GM21381 (cell line): Measurements from ENCODE around the gene MSI2.
"Not testable (repeated sequence)": the region's sequence is repeated elsewhere in the genome, so short reads cannot be mapped to it uniquely, and the experiment has no call there.

Source experiments
- ATAC-seq: cut with Tn5 transposase; IDR thresholded peaks from one replicate; pipeline ENCODE4 v1.9.1; 2021; ENCODE audit warnings: mild to moderate bottlenecking, moderate library complexity; ENCODE audit not compliant: unreplicated experiment

Gene MSI2

GRCh38 chr17:57288773-57289121, 32.4 kb downstream of the MSI2 start:
- ATAC-seq, result no peak

DNA sequence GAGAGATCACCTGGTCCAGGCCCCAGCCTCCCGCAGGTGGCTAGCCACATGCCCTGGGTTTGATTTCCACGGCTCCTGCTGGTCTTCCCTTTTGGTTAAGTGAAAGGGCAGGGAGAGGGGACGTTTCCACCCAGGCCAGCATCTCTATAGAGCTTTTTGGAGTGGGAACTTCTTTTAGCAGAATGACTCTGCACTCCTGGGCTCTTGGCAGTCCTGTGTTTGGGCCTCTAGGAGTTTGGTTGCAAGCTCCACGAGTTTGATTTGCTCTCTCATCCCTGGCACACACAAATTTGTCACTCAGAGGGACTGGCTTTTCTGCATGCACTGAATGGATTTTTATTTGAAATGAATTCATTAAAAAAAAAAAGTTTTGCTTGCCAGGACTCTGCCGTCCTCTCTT, 32.8 kb downstream of the MSI2 start:
- no peak for ATAC-seq

DNA sequence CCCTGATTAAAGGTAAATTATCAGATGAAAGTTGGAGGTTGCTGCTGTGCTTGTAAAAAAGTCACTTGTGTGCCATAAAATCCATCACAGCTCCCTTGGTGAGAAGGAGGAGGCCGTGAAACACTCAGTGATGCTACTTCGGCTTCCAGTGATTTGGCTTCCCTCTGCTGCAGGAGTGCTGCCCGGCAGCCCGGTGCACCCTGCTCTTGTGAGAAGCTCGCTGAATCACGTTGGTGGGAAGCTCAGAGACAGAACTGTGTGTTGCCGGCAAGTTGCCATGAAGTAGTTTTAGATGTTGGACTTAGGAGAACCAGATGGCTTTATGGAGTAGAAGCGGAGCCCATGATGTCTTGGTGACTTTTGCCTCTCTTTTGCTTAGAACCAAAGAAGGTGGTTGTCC, 33.3 kb downstream of the MSI2 start:
- no peak for ATAC-seq

DNA sequence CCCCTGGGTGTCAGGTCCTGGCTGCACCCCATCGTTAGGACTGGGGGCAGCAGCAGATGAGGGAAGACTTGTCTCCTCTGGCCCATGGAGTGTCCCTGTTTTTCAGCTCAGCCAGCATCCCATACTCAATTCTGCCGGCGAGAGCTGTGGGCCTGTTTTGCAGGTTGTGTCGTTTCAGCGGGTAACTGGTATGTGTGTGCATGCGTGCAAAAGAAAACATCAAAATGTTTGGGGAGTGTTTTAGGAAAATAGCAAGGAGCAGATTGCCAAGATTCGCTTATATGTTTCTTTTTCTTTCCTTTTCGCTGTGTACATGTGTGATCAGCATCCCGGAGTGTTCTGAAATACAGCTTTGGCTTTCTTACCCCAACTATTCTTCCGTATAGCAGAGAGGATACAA, 34.7 kb downstream of the MSI2 start:
- ATAC-seq, result no peak

GRCh38 chr17:57292091-57292490, 35.8 kb downstream of the MSI2 start:
- ATAC-seq, result no peak

DNA sequence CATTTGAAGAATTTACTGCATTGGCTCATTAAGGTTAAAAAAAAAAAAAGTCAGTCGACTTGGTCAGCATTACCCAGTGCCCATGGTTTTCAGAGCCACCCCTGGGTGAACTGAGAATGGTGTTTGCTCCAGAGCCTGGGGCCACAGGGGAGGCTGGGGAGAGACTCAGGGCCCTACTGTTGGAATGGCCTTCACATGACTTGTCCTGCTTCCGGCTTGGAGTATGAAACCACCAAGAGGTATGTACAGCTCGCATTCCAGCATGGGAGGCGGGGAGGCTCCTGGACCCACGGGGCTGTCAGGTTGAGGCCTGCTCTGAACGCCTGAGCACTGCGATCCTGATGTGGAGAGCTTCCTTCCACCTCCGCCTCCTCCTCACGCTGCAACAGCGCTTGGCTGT, 36.8 kb downstream of the MSI2 start:
- ATAC-seq, result no peak

GRCh38 chr17:57294101-57294500, 37.8 kb downstream of the MSI2 start:
- no peak for ATAC-seq

GRCh38 chr17:57294629-57295501, 38.5 kb downstream of the MSI2 start:
- ATAC-seq, result no peak

- ATAC-seq, result no peak
Measured at GRCh38 chr17:57295526-57296023, 39.3 kb downstream of the MSI2 start.

- no peak for ATAC-seq
Measured at GRCh38 chr17:57296231-57296630, 39.9 kb downstream of the MSI2 start.

DNA sequence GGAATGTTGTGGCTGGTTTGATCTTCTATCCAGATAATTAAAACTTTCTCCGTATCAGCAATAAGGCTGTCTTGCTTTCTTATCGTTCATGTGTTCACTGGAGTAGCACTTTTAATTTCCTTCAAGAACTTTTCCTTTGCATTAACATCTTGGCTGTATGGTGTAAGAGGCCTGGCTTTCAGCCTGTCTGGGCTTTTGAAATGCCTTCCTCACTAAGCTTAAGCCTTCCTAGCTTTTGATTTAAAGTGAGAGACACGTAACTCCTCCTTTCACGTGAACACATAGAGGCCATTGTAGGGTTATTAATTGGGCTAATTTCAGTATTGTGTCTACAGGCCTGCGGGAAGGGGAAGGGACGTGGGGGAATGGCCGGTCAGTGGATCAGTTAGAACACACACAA, 42.9 kb downstream of the MSI2 start:
- no peak for ATAC-seq

DNA sequence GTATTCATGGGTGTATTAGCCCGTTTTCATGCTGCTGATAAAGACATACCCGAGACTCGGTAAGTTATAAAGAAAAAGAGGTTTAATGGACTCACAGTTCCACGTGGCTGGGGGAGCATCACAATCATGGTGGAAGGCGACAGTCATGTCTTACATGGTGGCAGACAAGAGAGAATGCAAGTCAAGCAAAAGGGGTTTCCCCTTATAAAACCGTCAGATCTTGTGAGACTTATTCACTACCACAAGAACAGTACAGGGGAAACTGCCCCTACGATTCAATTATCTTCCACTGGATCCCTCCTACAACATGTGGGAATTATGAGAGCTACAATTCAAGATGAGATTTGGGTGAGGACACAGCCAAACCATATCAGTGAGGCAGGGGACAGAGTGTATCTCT, 44.3 kb downstream of the MSI2 start:
- ATAC-seq, result not testable (repeated sequence)

DNA sequence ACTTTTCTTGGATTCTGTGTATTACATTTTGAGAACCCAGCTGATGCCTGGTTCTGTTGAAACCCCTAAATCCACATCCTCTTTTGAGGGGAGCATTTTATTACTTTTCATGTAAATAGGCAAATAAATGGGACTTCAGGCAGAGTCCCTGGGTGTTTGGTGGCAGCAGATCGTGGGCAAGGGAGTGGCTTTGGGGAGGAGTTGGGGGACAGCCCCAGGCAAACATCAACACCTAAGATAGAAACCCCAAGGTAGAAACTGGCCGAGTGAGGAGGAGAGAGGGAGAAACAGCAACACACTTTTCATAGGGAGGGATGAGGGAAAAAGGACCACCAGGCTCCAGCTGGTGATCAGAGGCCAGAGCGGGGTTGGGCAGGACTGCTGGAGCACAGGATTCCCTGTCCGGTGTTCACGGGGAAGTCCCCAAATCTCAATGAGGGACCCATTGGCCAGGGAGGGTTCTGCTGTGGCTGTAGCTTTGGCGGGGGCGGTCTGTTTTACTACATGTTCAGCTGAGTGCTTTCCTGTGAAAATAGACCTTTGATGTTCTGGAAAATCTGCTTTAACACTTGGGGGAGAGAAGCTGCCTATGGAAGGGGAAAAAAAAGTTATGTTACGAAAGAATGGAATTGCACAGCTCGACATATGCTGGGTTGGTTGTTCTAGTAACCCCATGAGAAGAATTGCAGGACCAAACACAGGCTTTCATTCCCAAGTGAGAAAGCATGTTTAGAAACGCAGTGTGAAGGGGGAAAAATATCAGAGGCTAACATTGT, 46.6 kb downstream of the MSI2 start:
- no peak for ATAC-seq

DNA sequence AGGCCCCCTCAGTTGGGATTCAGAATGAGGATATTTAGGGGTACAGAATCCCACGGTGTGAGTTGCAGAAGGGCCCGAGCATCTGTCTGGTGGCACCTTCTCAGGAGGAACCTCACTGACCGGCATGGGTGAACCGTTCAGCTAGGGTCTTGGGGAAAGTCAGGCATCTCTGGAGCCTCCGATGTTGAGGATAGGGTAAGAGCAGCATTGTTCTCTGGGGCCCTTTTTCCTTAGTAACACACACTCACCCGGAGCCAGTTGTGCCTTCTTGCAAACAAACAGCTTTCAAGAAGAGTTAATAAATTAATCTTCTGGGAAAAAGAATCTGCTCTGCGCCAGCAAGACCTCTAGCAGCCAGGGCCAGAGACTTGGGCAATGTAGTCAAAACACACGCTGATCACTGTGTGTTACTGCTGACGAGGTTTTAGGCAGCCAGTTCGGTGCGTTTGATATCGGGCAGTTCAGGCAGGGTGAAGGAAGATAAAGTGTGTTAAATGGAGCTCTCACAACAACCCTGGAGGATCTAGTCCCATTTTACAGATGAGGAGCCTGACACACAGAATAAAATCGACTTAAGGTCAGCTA, 48.9 kb downstream of the MSI2 start:
- ATAC-seq, result no peak

GRCh38 chr17:57305908-57306504, 49.7 kb downstream of the MSI2 start:
- ATAC-seq, result no peak

GRCh38 chr17:57308543-57309186, 52.3 kb downstream of the MSI2 start:
- no peak for ATAC-seq

DNA sequence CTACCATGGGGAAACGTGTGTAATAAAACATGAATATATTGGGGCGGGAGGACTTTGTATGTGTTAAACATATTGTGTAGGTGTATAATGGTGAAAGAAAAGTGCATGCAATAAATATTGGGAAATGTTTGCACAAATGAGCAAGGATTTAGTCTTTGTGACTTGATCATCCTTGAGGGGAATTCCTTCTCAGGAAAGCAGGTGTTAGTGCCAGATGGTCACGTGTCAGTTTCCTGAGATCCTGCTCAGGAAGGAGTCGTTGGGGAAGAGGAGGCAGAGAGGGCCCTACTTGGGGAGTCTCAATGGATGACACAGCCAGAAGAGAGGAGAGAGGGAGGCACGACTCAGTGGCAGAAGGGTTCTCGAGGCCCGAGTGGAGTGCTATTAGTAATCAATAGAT, 53.2 kb downstream of the MSI2 start:
- no peak for ATAC-seq

DNA sequence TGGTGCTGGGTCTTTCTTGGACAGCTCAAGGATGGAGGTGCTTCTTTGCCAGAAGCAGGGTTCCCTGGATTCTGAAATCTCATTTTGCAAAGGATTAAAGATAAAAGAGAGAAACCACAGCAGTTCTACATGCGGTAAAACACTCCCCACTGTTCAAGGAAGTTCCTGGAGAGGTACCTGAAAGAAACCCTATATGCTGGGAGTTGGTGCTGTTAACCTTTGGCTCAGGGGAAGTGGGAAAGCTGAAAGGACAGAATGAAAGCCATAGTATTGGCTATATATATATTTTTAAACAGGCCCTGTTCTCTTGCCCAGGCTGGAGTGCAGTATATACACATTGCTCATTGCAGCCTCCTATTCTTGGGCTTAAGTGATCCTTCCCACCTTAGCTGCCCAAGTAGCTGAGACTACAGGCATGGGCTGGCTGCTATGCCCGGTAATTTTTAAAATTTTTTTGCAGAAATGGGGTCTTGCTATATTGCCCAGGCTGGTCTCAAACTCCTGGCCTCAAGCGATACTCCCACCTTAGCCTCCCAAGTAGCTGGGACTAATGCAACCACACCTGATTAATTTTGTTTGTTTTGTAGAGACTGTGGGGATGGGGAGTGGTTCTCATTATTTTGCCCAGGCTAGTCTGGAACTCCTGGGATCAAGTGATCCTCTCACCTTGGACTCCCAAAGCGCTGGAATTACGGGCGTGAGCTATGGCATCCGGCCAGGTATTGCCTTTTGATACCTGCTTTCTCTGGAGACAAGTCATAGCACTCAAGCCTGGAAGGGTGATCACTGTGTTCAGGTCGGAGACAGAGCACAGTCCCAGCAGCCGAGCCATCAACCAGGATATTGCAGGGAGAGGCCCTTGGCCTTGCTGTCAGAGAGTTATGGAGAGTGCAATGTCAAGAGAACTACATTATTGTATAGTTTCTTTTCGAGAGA, 55.2 kb downstream of the MSI2 start:
- no peak for ATAC-seq

DNA sequence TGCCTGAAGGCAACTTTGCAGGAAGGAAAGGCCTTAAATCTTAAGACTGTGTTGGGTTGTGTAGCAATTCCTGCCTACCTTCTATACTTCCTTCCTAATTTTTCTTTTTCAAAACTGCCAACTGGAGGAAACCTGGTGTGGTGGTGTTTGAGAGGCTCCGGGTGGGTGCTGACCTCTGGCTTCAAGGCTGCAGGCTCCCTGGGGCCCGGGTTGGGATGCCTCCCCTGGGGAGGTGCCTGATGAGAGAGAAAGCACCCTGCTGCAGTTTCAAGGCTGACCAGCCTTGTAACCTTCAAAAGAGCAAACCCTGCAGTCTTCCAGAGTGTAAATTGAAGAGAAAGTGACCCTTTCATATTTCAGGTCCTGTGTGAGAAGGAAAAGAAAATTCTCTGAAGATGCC, 55.9 kb downstream of the MSI2 start:
- ATAC-seq, result no peak
